ENCODE measurements around the gene PTOV1. TPM values are rescaled to one million over a fixed set of nuclear protein-coding genes. Genes with fewer than 3 reads are reported as not detected.
A peak's percentile ranks its signal among the peaks of the same experiment; 100 is the strongest.

The PTOV1 gene
- total and polyA plus RNA-seq, 2 of the 13 experiments (the other 11 are each of a cell fraction or from before 2014, with no cell fraction given): 63.5 to 68.5 TPM

DNA sequence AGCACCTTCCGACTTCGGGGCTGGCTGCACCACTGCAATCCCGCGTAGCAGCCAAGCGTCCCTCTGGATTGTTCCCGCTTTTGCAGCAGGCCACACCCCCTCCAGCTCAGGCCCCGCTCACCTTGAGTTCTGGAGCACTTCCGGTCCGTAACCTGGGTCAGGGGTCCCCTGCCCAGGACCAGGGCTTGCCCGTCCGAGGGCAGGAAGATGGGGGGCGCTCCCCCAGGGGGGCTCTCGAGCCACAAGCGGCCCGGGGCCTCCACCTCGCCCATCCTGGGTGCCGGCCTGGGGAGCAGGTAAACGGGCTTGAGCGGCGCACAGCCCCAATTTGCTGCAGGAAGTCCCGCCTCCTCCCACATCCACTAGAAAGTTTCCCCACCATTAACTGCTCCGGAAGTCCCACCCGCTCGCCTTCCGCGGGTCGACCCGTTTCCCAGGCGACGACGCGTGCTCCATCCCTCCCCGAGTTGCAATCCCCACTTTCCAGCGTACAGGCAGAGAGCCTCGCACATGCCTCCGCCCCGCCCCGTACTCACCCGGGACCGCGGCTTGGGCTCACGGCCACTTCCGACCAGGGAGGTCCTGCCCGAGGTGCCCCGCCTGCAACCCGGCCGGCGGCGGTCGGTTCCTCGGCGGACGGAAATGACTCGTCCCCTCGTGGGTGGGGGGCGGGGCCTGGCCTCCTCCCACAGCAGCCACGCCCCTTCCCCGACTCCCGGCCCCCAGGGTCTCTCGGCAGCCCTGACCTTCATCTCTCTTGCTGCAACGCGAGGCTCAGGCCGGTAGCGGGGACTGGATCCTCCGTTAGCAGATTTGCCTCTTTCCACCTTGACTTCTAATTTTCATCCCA is 16.2 kb downstream of the PTOV1 start, which contains the start of gene PNKP (continued):
- TF ChIP-seq, protein P1, sequence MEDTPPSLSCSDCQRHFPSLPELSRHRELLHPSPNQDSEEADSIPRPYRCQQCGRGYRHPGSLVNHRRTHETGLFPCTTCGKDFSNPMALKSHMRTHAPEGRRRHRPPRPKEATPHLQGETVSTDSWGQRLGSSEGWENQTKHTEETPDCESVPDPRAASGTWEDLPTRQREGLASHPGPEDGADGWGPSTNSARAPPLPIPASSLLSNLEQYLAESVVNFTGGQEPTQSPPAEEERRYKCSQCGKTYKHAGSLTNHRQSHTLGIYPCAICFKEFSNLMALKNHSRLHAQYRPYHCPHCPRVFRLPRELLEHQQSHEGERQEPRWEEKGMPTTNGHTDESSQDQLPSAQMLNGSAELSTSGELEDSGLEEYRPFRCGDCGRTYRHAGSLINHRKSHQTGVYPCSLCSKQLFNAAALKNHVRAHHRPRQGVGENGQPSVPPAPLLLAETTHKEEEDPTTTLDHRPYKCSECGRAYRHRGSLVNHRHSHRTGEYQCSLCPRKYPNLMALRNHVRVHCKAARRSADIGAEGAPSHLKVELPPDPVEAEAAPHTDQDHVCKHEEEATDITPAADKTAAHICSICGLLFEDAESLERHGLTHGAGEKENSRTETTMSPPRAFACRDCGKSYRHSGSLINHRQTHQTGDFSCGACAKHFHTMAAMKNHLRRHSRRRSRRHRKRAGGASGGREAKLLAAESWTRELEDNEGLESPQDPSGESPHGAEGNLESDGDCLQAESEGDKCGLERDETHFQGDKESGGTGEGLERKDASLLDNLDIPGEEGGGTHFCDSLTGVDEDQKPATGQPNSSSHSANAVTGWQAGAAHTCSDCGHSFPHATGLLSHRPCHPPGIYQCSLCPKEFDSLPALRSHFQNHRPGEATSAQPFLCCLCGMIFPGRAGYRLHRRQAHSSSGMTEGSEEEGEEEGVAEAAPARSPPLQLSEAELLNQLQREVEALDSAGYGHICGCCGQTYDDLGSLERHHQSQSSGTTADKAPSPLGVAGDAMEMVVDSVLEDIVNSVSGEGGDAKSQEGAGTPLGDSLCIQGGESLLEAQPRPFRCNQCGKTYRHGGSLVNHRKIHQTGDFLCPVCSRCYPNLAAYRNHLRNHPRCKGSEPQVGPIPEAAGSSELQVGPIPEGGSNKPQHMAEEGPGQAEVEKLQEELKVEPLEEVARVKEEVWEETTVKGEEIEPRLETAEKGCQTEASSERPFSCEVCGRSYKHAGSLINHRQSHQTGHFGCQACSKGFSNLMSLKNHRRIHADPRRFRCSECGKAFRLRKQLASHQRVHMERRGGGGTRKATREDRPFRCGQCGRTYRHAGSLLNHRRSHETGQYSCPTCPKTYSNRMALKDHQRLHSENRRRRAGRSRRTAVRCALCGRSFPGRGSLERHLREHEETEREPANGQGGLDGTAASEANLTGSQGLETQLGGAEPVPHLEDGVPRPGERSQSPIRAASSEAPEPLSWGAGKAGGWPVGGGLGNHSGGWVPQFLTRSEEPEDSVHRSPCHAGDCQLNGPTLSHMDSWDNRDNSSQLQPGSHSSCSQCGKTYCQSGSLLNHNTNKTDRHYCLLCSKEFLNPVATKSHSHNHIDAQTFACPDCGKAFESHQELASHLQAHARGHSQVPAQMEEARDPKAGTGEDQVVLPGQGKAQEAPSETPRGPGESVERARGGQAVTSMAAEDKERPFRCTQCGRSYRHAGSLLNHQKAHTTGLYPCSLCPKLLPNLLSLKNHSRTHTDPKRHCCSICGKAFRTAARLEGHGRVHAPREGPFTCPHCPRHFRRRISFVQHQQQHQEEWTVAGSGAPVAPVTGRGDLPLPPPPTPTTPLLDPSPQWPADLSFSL (CRISPR knock-in tag; IDR thresholded peaks at IDR 0.05): no peak
- TF ChIP-seq ZNF556 (CRISPR knock-in tag; IDR thresholded peaks at IDR 0.05; ENCODE audit: borderline replicate concordance): peak; percentile 72; the same call in 1 of the 2 replicates
- TF ChIP-seq, protein P2, sequence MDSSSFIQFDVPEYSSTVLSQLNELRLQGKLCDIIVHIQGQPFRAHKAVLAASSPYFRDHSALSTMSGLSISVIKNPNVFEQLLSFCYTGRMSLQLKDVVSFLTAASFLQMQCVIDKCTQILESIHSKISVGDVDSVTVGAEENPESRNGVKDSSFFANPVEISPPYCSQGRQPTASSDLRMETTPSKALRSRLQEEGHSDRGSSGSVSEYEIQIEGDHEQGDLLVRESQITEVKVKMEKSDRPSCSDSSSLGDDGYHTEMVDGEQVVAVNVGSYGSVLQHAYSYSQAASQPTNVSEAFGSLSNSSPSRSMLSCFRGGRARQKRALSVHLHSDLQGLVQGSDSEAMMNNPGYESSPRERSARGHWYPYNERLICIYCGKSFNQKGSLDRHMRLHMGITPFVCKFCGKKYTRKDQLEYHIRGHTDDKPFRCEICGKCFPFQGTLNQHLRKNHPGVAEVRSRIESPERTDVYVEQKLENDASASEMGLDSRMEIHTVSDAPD (CRISPR knock-in tag; IDR thresholded peaks at IDR 0.05): no peak
- peak; percentile 94 for TF ChIP-seq SP2 (CRISPR knock-in tag; IDR thresholded peaks at IDR 0.05)
- no peak for TF ChIP-seq ZKSCAN1 (IDR thresholded peaks at IDR 0.05; ENCODE audit: low read length)
- TF ChIP-seq YEATS4 (CRISPR knock-in tag; IDR thresholded peaks at IDR 0.05; ENCODE audit: borderline replicate concordance): peak; percentile 83; the same call in 1 of the 2 replicates
- TF ChIP-seq ZNF589 (CRISPR knock-in tag; conservative IDR thresholded peaks at IDR 0.05): no peak; the same call in 1 of the 2 replicates
- TF ChIP-seq, protein P3, sequence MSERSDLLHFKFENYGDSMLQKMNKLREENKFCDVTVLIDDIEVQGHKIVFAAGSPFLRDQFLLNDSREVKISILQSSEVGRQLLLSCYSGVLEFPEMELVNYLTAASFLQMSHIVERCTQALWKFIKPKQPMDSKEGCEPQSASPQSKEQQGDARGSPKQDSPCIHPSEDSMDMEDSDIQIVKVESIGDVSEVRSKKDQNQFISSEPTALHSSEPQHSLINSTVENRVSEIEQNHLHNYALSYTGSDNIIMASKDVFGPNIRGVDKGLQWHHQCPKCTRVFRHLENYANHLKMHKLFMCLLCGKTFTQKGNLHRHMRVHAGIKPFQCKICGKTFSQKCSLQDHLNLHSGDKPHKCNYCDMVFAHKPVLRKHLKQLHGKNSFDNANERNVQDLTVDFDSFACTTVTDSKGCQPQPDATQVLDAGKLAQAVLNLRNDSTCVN (CRISPR knock-in tag; IDR thresholded peaks at IDR 0.05; ENCODE audit: borderline replicate concordance): no peak; the same call in 1 of the 2 replicates
- TF ChIP-seq NR2F2 (IDR thresholded peaks at IDR 0.05; ENCODE audit: borderline replicate concordance, low read depth): peak; percentile 42; the same call in 1 of the 2 replicates
- TF ChIP-seq, protein P4, sequence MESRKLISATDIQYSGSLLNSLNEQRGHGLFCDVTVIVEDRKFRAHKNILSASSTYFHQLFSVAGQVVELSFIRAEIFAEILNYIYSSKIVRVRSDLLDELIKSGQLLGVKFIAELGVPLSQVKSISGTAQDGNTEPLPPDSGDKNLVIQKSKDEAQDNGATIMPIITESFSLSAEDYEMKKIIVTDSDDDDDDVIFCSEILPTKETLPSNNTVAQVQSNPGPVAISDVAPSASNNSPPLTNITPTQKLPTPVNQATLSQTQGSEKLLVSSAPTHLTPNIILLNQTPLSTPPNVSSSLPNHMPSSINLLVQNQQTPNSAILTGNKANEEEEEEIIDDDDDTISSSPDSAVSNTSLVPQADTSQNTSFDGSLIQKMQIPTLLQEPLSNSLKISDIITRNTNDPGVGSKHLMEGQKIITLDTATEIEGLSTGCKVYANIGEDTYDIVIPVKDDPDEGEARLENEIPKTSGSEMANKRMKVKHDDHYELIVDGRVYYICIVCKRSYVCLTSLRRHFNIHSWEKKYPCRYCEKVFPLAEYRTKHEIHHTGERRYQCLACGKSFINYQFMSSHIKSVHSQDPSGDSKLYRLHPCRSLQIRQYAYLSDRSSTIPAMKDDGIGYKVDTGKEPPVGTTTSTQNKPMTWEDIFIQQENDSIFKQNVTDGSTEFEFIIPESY (CRISPR knock-in tag; IDR thresholded peaks at IDR 0.05): 0 out of 2 replicates have a peak, but pooled peaks have one; percentile 12
- TF ChIP-seq CAMTA2 (CRISPR knock-in tag; IDR thresholded peaks at IDR 0.05; ENCODE audit: borderline replicate concordance): peak; percentile 75; the same call in 1 of the 2 replicates
- TF ChIP-seq ZNF703 (CRISPR knock-in tag; IDR thresholded peaks at IDR 0.05; ENCODE audit: borderline replicate concordance): no peak
- TF ChIP-seq TAF1 (CRISPR knock-in tag; IDR thresholded peaks at IDR 0.05): peak; percentile 64
- TF ChIP-seq RAD21 (CRISPR knock-in tag; IDR thresholded peaks at IDR 0.05): peak; percentile 53; the same call in 1 of the 2 replicates
- no peak for TF ChIP-seq JUND (CRISPR knock-in tag; IDR thresholded peaks at IDR 0.05)
- peak; percentile 84 for TF ChIP-seq NAIF1 (CRISPR knock-in tag; IDR thresholded peaks at IDR 0.05; ENCODE audit: borderline replicate concordance)
- no peak for TF ChIP-seq MYNN (CRISPR knock-in tag; IDR thresholded peaks at IDR 0.05; ENCODE audit: low read depth)

Measured in HepG2 (cell line).